Esophagus squamous epithelium (tissue), 4 donors: ENCODE data around the gene LARP4B.

Source experiments
- CTCF ChIP-seq, 6 experiments: fragments of 450-650 bp in 4 of 6; fragments of 200-600 bp in 2 of 6; sonication (generic) in 2 of 6; IDR thresholded peaks; one replicate each; pipeline ENCODE4 v1.5.1; 2016 to 2019; ENCODE audit warnings: antibody characterized with exemption in 6 of 6, mild to moderate bottlenecking in 4 of 6, moderate library complexity in 4 of 6
- POLR2A ChIP-seq, 4 donors: fragments of 450-650 bp; IDR thresholded peaks; one replicate each; pipeline ENCODE4 v1.6.1; 2017; ENCODE audit warnings: antibody characterized with exemption in 4 of 4, mild to moderate bottlenecking in 4 of 4, moderate library complexity in 3 of 4

- no peak for TF ChIP-seq CTCF (IDR thresholded peaks at IDR 0.05)
- no peak for TF ChIP-seq POLR2A (IDR thresholded peaks at IDR 0.05)
Measured at GRCh38 chr10:865924-866576, 65.5 kb downstream of the LARP4B start.
